Measurements from ENCODE around the gene NUDT8. TPM values are rescaled to one million over a fixed set of nuclear protein-coding genes. Genes with fewer than 3 reads are reported as not detected.
A peak's percentile ranks its signal among the peaks of the same experiment; 100 is the strongest.

The NUDT8 gene
- total and polyA plus RNA-seq, 10 of the 15 experiments (the other 5 are each of a cell fraction or from before 2014, with no cell fraction given), result 0.32 to 18.2 (median 9.8) TPM

- TF ChIP-seq HDGF (IDR thresholded peaks at IDR 0.05) (peak; percentile 70; the same call in 1 of the 2 replicates), JUND (IDR thresholded peaks at IDR 0.05; ENCODE audit: low read depth, low read length) (no peak), POU2F2 (IDR thresholded peaks at IDR 0.05; ENCODE audit: borderline replicate concordance, low read depth, low read length) (0 out of 3 replicates have a peak, but pooled peaks have one; percentile 15), SKIL (IDR thresholded peaks at IDR 0.05; ENCODE audit: low read depth, poor library complexity, severe bottlenecking) (no peak), TCF12 (IDR thresholded peaks at IDR 0.05; ENCODE audit: low read depth, low read length) (no peak), MYC (IDR thresholded peaks at IDR 0.05; ENCODE audit: insufficient read depth, insufficient read length, insufficient replicate concordance, low read length, severe bottlenecking) (no peak), SIN3A (IDR thresholded peaks at IDR 0.05; ENCODE audit: low read depth, low read length) (no peak), WRNIP1 (IDR thresholded peaks at IDR 0.05; ENCODE audit: borderline replicate concordance, low read depth, low read length) (no peak), ZNF207 (IDR thresholded peaks at IDR 0.05; ENCODE audit: borderline replicate concordance) (peak; percentile 38; the same call in 1 of the 2 replicates), FOXM1 (IDR thresholded peaks at IDR 0.05; ENCODE audit: low read depth, low read length) (no peak), NFXL1 (IDR thresholded peaks at IDR 0.05; ENCODE audit: borderline replicate concordance) (no peak), E2F8 (IDR thresholded peaks at IDR 0.05; ENCODE audit: low read depth, partially characterized antibody) (no peak), DPF2 (IDR thresholded peaks at IDR 0.05) (peak; percentile 68; the same call in 1 of the 2 replicates), ATF7 (IDR thresholded peaks at IDR 0.05; ENCODE audit: low read depth) (no peak), NFIC (IDR thresholded peaks at IDR 0.05; ENCODE audit: low read depth, low read length) (no peak), USF2 (IDR thresholded peaks at IDR 0.05; ENCODE audit: borderline replicate concordance, low read depth, low read length) (no peak), GATAD2B (conservative IDR thresholded peaks at IDR 0.05; ENCODE audit: low read depth) (peak; percentile 87), TCF7 (IDR thresholded peaks at IDR 0.05; ENCODE audit: borderline replicate concordance) (no peak), CBX3 (IDR thresholded peaks at IDR 0.05; ENCODE audit: borderline replicate concordance, low read depth) (no peak), YY1 (IDR thresholded peaks at IDR 0.05; ENCODE audit: low read depth, low read length) (peak; percentile 55; the same call in 1 of the 2 replicates), ZZZ3 (IDR thresholded peaks at IDR 0.05; ENCODE audit: control insufficient read depth, insufficient read length, low read depth) (no peak), NBN (IDR thresholded peaks at IDR 0.05) (peak; percentile 73), KLF5 (IDR thresholded peaks at IDR 0.05; ENCODE audit: partially characterized antibody) (peak; percentile 20), PML (IDR thresholded peaks at IDR 0.05; ENCODE audit: low read length) (no peak), SMC3 (IDR thresholded peaks at IDR 0.05; ENCODE audit: borderline replicate concordance, low read length) (peak; percentile 40; the same call in 1 of the 2 replicates), CBFB (IDR thresholded peaks at IDR 0.05; ENCODE audit: low read depth) (no peak), EZH2 (IDR thresholded peaks at IDR 0.05; ENCODE audit: borderline replicate concordance, control insufficient read depth, low read depth, low read length) (no peak)
These were observed 648 bp upstream of the NUDT8 start (continued) for GRCh38 chr11:67630228-67630942.
